Measurements from ENCODE around the gene ADISSP. TPM values are rescaled to one million over a fixed set of nuclear protein-coding genes. Genes with fewer than 3 reads are reported as not detected.

ADISSP gene
- total and polyA plus RNA-seq, 8 donors = 19.4 to 37.3 (median 29.4) TPM

DNA sequence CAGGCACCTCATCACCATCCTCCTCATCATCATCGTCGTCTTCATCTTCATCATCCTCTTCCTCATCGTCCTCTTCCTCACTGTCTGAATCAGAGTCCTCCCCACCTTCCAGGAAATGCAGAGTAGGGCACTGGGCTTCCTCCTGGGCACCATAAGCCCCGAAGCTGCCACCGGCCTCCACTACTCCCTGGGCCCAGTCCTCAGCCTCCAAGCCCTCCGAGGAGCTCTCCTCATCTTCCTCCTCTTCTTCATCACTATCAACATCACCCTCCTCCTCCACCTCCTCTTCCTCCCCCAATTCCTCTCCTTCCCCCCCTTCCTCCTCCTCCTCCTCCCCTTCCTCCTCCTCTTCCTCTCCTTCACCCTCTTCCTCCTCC is 17.3 kb upstream of the ADISSP start:
- Histone ChIP-seq H3K27me3 (no peaks in the 10 kb centered on the region), H3K27ac (peak overlapping the region in 1 of 2 donors; percentile 1), H3K4me3 (peak overlapping the region in 1 of 2 donors; percentile 73), H3K4me1 (peaks cover 29 to 78% of the 10 kb centered on the region in 2 donors), H3K9me3 (no peaks in the 10 kb centered on the region), H3K36me3 (peaks cover 0 to 11% of the 10 kb centered on the region in 2 donors)
- intact Hi-C loops (cut with DNase I) = loop anchor here in 1 of 2 donors (5.0 kb wide), 1 partner anchor 32 kb away; no protein-coding TSS in a partner anchor
- TF ChIP-seq, protein P1, sequence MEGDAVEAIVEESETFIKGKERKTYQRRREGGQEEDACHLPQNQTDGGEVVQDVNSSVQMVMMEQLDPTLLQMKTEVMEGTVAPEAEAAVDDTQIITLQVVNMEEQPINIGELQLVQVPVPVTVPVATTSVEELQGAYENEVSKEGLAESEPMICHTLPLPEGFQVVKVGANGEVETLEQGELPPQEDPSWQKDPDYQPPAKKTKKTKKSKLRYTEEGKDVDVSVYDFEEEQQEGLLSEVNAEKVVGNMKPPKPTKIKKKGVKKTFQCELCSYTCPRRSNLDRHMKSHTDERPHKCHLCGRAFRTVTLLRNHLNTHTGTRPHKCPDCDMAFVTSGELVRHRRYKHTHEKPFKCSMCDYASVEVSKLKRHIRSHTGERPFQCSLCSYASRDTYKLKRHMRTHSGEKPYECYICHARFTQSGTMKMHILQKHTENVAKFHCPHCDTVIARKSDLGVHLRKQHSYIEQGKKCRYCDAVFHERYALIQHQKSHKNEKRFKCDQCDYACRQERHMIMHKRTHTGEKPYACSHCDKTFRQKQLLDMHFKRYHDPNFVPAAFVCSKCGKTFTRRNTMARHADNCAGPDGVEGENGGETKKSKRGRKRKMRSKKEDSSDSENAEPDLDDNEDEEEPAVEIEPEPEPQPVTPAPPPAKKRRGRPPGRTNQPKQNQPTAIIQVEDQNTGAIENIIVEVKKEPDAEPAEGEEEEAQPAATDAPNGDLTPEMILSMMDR (IDR thresholded peaks at IDR 0.05) = no peak
- ATAC-seq = no peak
- no peak for DNase-seq

DNA sequence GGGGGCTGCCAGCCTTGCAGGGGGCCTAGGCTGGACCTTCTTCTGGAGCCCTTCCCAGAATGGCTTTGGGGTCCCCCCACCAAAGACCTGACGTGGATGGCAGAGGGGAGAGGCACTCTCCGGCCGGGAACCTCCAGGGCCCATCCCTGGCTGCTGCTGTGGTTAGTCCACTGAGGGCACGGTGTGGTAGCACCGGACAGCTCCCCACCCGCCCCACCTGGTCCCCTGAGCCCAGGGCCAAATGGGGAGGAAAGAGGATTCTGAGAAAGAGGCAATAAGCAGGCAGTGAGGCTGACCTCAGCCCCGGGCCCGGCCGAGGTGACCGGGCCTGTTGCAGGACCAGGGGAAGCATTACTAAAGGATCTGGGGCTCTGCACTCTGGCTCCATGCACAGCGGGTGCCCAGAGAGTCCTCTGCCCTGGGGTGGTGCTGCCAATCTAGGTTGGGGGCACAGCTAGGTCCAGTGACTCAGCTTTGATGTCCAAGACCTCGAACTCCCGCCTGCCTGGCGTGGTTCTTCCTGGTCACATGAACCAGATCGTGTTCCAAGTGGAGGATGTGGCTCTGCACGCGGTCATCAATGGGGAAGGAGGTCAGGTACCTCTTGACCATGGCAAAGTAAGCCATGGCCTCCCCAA is 16.8 kb upstream of the ADISSP start:
- H3K4me3 ChIP-seq = peak overlapping the region in 1 of 2 donors; percentile 73
- peaks cover 29 to 78% of the 10 kb centered on the region in 2 donors for H3K4me1 ChIP-seq
- peaks cover 0 to 11% of the 10 kb centered on the region in 2 donors for H3K36me3 ChIP-seq
- peaks cover 0 to under 1% of the 10 kb centered on the region in 2 donors for H3K27me3 ChIP-seq
- ATAC-seq (no peak), DNase-seq (peak in 1 of 4 donors; percentile 62)
- no peaks in the 10 kb centered on the region for H3K9me3 ChIP-seq
- intact Hi-C loops (cut with DNase I) = loop anchor here in 1 of 2 donors (5.0 kb wide), 1 partner anchor 33 kb away; no protein-coding TSS in a partner anchor
- TF ChIP-seq, protein P1 (IDR thresholded peaks at IDR 0.05) = no peak
- H3K27ac ChIP-seq = peak overlapping the region in 1 of 2 donors; percentile 1

DNA sequence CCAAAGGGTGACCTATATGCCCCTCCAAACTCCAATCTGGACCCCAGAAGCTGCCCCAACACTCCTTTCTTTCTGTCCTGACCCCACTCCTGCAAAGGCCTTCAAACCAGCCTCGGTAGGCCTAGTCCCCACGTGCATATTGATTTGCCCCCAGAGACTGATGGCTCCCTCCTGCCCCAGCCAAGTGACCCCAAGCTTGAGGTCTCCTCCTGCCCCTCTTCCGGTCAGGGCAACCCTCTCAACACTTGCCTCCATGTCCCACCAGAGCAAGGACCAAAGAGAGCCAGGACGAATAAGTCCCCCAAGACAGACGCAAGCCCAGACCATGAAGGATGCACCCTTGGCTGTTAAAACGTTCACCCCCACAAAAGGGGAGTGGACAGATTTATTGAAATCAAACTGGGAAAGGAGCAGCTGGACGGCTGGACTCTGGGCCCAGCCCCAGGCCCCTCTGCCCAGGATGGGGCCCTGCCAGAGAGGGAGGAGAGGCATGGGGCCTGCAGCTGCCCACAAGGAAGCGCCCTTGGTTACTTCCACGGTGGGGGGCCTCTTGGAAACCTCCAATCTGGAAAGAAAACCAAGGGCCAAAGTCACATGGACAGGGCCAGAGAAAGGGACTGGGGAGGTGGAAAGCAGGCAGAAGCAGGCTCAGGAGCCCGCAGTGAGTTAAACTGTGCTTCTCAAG is 16.1 kb upstream of the ADISSP start:
- peaks cover 0 to 11% of the 10 kb centered on the region in 2 donors for H3K36me3 ChIP-seq
- TF ChIP-seq, protein P1 (IDR thresholded peaks at IDR 0.05) = no peak
- H3K9me3 ChIP-seq = no peaks in the 10 kb centered on the region
- ATAC-seq (no peak), DNase-seq (no peak)
- H3K27ac ChIP-seq = no peak overlapping the region
- intact Hi-C loops (cut with DNase I) = loop anchor here in 1 of 2 donors (5.0 kb wide), 1 partner anchor 34 kb away; no protein-coding TSS in a partner anchor
- H3K4me1 ChIP-seq = peaks cover 29 to 76% of the 10 kb centered on the region in 2 donors
- peaks cover 0 to 7% of the 10 kb centered on the region in 2 donors for H3K27me3 ChIP-seq
- H3K4me3 ChIP-seq = no peak overlapping the region

DNA sequence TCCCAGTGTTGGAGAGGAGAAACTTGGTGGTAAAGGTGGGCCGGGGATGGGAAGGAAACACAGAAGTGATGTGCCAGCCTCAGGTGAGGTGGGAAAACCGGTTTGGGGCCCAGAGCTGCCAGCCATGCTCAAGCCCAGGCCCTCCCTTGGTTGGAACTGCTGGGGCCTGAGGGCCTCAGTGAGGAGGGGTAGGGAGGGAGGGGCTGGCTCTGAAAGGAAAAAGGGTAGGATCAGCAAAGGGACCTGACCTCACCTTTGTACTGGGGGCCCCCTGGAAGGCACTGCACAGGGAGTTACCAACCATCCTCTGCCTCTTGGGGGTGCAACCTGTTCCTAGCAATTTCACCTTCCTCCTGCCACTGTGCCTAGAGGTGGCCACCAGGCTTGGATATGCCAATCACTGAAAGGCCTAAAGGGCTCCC is 15.5 kb upstream of the ADISSP start:
- TF ChIP-seq, protein P1 (IDR thresholded peaks at IDR 0.05) = no peak
- Histone ChIP-seq H3K36me3 (peaks cover 0 to 11% of the 10 kb centered on the region in 2 donors), H3K4me1 (peaks cover 29 to 77% of the 10 kb centered on the region in 2 donors), H3K9me3 (no peaks in the 10 kb centered on the region), H3K27ac (no peak overlapping the region), H3K27me3 (peaks cover 0 to 13% of the 10 kb centered on the region in 2 donors), H3K4me3 (no peak overlapping the region)
- ATAC-seq (no peak), DNase-seq (peak in 1 of 4 donors; percentile 76)
- intact Hi-C loops (cut with DNase I) = loop anchor here in 1 of 2 donors (5.0 kb wide), 1 partner anchor 34 kb away; no protein-coding TSS in a partner anchor

DNA sequence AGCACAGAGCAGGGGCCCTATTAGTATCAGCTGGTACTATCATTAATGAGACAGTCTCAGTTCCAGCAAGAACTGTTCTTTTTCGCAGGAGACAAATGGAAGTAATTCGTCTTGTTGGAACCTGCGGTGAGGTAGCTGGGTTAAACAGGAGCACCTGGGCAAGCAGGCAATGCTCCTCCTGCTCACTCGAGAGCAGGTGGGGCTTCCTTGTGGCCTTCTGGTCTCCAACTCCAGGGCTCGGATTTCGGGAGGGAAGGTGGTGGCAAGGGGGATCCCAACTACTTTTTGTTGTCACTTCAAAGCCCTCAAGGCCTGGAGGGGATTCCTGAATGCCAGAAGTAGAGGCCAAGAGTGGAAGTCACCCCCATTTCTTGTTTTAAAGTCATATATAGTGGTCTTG is 15.0 kb upstream of the ADISSP start:
- DNase-seq (peak in 1 of 4 donors; percentile 53), ATAC-seq (no peak)
- Histone ChIP-seq H3K27ac (no peak overlapping the region), H3K36me3 (peaks cover 0 to 11% of the 10 kb centered on the region in 2 donors), H3K4me3 (no peak overlapping the region), H3K9me3 (no peaks in the 10 kb centered on the region), H3K27me3 (peaks cover 0 to 18% of the 10 kb centered on the region in 2 donors), H3K4me1 (peaks cover 28 to 77% of the 10 kb centered on the region in 2 donors)
- intact Hi-C loops (cut with DNase I) = loop anchor here in 1 of 2 donors (5.0 kb wide), 1 partner anchor 35 kb away; no protein-coding TSS in a partner anchor
- TF ChIP-seq, protein P1 (IDR thresholded peaks at IDR 0.05) = no peak
